UCSD-AML1 (cell line): ENCODE data around the gene PIGU.

Experiments
- DNase-seq: peaks from one replicate; lab custom pipeline; 2025; ENCODE audit not compliant: unreplicated experiment; lab: John Stamatoyannopoulos, UW

PIGU gene

GRCh38 chr20:34560141-34560523 is 116.8 kb downstream of the PIGU start:
- no peak for DNase-seq

DNA sequence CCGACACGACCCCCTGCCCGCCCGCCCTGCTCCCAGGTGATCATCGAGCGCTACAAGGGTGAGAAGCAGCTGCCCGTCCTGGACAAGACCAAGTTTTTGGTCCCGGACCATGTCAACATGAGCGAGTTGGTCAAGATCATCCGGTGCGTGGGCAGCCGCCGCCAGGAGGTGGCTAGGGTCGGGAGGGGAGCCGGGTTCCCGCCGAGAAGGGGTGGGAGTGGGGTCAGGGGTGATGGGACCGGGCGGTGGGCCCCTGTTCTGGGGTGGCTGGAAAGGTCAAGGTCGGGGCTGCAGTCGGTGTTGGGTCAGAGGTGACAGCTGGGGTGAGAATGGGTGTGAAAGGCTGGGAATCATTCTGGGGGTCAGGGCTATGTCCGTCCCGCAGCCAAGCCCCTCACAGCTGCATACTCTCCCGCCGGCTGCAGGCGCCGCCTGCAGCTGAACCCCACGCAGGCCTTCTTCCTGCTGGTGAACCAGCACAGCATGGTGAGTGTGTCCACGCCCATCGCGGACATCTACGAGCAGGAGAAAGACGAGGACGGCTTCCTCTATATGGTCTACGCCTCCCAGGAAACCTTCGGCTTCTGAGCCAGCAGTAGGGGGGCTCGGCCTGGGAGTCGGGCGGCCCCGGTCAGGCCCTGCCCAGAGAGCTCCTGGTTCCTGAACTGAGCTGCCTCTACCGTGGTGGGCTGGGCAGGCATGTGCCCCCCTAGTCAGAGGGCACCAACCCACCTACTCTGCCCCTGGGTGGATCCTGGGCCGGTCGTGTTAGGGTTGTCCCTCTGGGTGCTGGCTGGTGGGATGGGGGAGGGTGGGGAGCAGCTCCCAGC is 117.4 kb downstream of the PIGU start:
- DNase-seq = no peak

DNA sequence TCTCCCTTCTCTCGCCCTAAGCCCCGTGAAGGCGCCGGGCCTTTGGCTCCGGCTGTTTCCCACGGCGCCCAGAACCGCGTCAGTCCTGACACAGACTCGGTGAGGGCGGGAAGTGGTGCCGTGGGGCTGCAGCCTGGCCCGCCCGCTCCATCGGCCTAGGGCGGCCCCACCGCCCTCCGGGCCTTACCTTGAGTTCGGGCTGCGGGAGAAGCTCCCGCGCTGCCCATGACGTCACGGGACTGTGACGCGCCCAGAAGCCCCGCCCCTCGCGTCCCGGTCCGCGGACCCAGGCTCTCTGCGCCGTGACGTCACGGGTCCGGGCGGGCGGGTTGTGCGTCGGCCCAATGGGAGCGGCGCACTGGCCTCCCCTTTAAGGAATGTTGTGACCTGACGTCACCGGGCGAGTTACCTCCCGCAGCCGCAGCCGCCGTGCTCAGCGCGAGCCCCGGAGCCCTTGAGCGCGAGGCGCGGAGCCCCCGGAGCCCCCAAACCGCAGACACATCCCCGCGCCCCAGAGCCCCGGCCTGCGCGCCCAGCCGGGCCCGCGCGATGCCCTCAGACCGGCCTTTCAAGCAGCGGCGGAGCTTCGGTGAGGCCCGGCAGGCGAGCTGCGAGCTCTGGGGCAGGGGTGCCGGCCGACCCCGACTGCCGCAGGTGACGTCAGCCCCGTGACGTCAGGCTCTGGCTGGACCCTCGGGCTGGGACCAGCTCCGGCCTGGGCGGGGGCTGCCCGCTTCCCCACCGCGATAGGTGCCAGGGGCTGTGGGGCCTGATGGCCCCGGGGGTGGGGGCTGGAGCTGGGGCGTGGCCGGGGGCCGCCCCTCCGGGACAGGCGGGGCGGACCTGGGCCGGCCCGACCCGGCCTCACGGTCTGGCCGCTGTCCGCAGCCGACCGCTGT is 118.3 kb downstream of the PIGU start, which contains the start of gene MAP1LC3A:
TSS of gene MAP1LC3A (plus strand) at position 399 of the 899 bp plus-strand sequence. CDS start at position 550, 151 bp downstream.
- no peak for DNase-seq

DNA sequence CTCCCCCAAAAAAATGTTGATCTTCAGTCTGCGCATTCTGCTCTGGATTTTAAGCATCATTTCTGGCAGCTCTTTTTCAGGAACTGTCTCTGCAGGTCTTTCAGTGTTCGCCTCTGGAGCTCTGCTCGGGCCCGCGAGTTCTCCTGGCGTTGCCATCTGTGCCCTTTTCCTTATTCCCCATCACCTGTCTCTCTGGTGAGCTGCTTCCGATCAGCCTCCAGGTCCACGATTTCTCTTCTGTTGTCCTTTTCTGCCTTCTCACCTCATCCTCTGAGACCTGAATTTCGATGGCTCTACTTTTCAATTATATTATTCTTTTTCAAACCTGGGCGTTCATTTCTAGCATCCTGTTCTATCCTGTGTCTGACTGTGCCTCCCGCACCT is 119.0 kb downstream of the PIGU start:
- DNase-seq = no peak

GRCh38 chr20:34553366-34553867 is 123.5 kb downstream of the PIGU start:
- no peak for DNase-seq

- no peak for DNase-seq
These were observed 124.3 kb downstream of the PIGU start for GRCh38 chr20:34552569-34552968.

DNA sequence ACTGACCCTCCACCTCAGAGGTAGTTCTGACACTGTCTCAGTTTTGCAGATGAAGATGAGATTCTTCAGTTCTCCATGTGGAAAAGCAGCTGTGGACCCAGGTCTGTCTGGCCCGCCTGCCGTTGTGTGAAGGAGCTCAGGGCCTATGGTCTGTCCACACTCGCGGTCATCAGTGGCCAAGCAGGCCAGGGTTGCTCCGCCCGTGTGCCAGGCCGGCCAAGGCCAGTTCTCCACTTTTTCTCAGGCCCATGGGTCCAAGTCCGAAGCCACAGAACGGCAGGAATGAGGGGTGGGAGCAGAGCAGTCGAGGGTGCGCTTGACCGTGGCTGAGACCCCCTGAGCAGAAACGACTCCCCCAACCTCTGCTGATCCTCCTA is 127.0 kb downstream of the PIGU start:
- no peak for DNase-seq

GRCh38 chr20:34549291-34549928 is 127.5 kb downstream of the PIGU start:
- DNase-seq = no peak

DNA sequence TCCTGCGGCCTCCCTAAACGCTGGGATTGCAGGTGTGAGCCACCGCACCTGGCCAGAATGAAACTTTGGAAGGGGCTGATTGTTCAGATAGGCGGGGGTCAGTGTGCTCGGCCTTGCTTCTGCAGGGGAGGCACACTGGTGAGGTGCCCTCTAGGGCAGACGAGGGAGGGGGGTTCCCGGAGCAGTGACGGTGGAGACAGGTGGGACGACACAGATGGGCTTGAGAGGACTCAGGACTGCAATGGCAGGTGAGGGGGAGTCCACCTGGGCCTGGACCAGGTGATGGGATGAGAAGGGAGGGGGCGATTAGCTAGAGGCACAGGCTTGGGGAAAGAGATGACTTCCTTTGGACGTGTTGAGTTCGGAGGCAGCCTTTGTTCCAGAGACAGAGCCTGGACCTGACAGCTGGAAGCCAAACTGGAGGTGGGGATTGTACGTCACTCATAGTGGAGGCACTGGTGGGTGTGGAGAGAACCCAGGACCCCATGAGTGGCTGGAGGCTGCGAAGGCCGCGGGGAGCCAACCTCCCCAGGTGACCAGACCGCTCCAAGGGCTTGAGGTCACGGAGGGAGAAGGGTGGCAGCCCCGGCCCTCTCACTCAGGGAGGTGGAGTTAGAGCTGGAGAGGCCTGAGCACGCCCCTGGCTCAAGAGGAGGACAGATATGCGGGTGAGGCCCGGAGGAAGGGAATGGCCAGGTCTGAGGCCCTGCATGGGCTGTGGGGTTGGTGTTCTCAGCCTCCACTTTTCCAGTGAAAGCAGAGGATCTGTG is 128.9 kb downstream of the PIGU start:
- no peak for DNase-seq

DNA sequence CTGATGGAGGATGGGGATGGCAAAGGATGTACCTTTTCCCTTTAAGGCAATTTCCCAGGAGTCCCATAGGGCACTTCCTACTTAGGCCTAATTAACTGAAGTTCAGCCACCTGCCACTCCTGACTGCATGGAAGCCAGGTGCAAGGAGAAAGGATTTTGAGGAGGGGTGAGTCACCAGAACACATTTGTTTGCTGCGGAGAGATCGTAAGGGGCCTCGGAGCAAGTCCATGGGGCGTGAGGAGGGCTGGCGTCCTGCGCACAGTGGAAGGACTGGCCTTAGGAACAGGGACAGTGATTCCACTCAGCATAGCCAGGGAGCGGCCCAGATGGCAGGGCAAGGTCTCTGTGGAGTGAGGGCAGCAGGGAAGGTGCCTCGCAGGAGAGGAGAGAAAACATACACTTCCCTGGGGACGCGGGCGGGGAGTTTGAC is 130.1 kb downstream of the PIGU start:
- no peak for DNase-seq

GRCh38 chr20:34544109-34544796 is 132.6 kb downstream of the PIGU start:
- no peak for DNase-seq

GRCh38 chr20:34543463-34544056 is 133.3 kb downstream of the PIGU start:
- DNase-seq = no peak

DNA sequence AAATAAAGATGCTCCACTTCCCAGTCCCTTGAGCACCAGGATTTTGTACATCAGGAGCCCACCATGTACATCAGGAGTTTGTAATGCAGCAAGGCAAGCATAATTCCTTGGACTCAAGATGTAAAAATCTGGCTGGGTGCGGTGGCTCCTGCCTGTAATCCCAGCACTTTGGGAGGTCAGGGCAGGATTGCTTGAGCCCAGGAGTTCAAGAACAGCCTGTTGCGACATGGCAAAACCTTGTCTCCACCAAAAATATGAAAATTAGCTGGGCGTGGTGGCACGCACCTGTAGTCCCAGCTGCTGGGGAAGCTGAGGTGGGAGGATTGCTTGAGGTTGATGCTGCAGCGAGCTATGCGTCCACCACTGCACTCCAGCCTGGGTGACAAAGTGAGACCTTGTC is 134.5 kb downstream of the PIGU start:
- no peak for DNase-seq

DNA sequence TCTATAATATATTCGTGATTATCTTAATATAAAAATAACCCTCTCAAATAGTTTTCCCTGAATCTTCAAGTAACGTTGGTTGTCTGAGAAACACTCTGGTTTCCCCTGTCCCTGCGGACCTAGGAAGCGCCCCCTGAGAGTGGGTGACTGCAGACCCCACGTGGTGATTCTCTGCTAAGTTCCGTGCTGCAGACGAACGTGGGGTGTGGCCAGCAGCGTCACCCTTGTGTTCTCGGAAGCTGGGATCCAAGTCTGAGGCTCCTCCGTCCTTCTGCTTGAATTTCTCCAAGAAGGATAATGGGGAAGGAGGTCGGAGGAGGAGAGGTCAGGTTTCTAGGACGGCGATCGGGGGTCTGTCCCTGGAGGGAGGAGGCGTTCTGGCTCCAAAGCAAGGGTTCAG is 135.0 kb downstream of the PIGU start:
- DNase-seq = no peak

DNA sequence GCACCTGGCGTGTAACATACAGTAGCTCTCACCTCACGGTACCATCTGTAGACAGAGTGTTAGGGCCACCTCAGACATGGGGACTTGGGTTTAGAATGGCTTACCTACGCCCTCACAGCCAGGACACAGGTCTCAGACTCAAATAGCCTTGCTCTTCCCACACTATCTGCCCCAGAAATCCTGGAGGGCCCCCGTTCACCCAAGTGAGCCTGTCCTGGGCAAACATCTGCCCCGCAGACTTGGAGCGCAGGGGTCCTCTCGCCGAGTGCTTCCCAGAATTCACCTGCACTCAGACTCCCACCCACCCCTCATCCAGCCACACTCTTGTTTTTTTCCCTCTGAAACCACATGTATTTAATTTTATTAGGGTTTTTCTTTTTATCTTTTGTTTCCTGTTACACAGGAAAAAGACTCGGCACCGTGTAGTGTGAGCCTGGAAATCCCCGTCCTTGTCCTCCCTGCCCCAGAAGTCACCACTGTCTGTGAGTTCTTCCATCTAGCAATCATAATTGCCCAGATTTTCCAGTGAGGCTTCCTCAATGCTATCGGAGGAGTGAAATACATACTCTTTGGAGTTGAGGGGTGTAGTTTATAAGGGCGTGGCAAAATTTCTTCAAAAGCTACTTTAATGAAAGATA is 135.5 kb downstream of the PIGU start:
- DNase-seq = no peak

- no peak for DNase-seq
These were observed 136.2 kb downstream of the PIGU start for GRCh38 chr20:34540596-34541263.

GRCh38 chr20:34539756-34540155 is 137.1 kb downstream of the PIGU start:
- DNase-seq = no peak

DNA sequence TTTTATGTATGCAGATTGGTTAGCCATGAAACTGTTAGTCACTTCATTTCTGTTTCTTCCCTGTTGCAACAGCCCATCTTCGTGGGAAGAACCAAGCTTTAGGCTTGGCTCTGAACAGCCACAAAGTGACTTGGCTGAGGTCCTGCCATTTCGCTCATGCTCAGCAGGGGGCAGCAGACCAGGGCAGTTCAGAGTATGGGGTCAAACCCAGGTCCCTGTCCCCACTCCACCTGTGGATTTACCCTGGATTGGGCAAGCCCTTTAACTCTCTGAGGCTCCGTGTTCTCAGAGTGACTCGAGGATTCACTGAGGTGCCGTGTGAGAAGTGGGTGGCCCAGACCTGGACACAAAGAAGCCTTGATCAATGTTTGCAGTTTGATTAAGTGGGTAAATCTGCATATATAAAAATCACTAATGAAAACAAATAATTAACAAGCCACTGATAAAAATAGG is 138.2 kb downstream of the PIGU start:
- DNase-seq = peak; percentile 45
